Fibroblast of lung (primary cell): ENCODE results near the gene NQO1. TPM values are rescaled to one million over a fixed set of nuclear protein-coding genes. Genes with fewer than 3 reads are reported as not detected.
A peak's percentile ranks its signal among the peaks of the same experiment; 100 is the strongest.

ENCODE experiments used
- DNase-seq, 2 donors: peaks; one replicate each; pipeline versions ENCODE4 v3.0.0 to v3.0.0-alpha.2; 2010; ENCODE audit warnings: low read depth in 2 of 2
- H2AFZ ChIP-seq: 2 replicates; pipeline ENCODE4 v1.5.1; 2012; ENCODE audit warnings: low read length, control low read depth, inconsistent platforms
- H3K27ac ChIP-seq: 2 replicates; pipeline ENCODE4 v1.5.1; 2011; ENCODE audit warnings: low read length, control low read depth; ENCODE audit not compliant: insufficient read depth
- H3K27me3 ChIP-seq: 2 replicates; pipeline ENCODE4 v1.5.1; 2011; ENCODE audit warnings: mild to moderate bottlenecking, low read length; ENCODE audit not compliant: control insufficient read depth, insufficient read depth
- H3K36me3 ChIP-seq: 2 replicates; pipeline ENCODE4 v1.5.1; 2011; ENCODE audit warnings: low read length; ENCODE audit not compliant: control insufficient read depth, insufficient read depth
- H3K4me1 ChIP-seq: 2 replicates; pipeline ENCODE4 v1.5.1; 2011; ENCODE audit warnings: low read length; ENCODE audit not compliant: control insufficient read depth, insufficient read depth; ENCODE audit errors: extremely low read depth
- H3K4me2 ChIP-seq: 2 replicates; pipeline ENCODE4 v1.5.1; 2011; ENCODE audit warnings: low read length, control low read depth; ENCODE audit not compliant: insufficient read depth; ENCODE audit errors: extremely low read depth
- H3K4me3 ChIP-seq, 4 experiments: fragments of 200-600 bp in 1 of 4; sonication (generic) in 1 of 4; replicated peaks in 1 of 4; 2 replicates each; pipeline ENCODE4 v1.5.1; 2011 to 2016; ENCODE audit warnings: low read length in 4 of 4, low read depth in 3 of 4, mild to moderate bottlenecking in 3 of 4, control low read depth in 2 of 4, inconsistent platforms in 1 of 4, mixed read lengths in 1 of 4; ENCODE audit not compliant: insufficient read depth in 1 of 4; ENCODE audit errors: control extremely low read depth in 1 of 4
- H3K79me2 ChIP-seq: 2 replicates; pipeline ENCODE4 v1.5.1; 2012; ENCODE audit warnings: mild to moderate bottlenecking, low read length, inconsistent platforms; ENCODE audit not compliant: control insufficient read depth, insufficient read depth
- H3K9ac ChIP-seq: 2 replicates; pipeline ENCODE4 v1.5.1; 2011; ENCODE audit warnings: mild to moderate bottlenecking, low read length, control low read depth; ENCODE audit not compliant: insufficient read depth
- H3K9me3 ChIP-seq: 2 replicates; pipeline ENCODE4 v1.5.1; 2012; ENCODE audit warnings: low read depth, low read length; ENCODE audit not compliant: control insufficient read depth, insufficient read depth
- H4K20me1 ChIP-seq: 2 replicates; pipeline ENCODE4 v1.5.1; 2011; ENCODE audit warnings: low read length; ENCODE audit not compliant: control insufficient read depth, insufficient read depth; ENCODE audit errors: extremely low read depth
- EZH2 ChIP-seq: IDR thresholded peaks from 2 replicates; pipeline ENCODE4 v1.5.1; 2012; ENCODE audit warnings: low read length, control low read depth, mild to moderate bottlenecking; ENCODE audit errors: missing control alignments
- polyA plus RNA-seq, 2 donors: library from polyadenylated mRNA; depleted of rRNA in 1 of 2; stranded (reverse) in 1 of 2; unstranded in 1 of 2; fragments of >200 nt; gene quantifications; 2 replicates each; pipeline ENCODE4 v1.2.1, GENCODE V29; 2011 to 2012; ENCODE audit warnings: missing spikeins in 1 of 2
- total RNA-seq: library from RNA; depleted of rRNA; stranded (reverse); fragments of >200 nt; gene quantifications from 2 replicates; pipeline ENCODE4 v1.2.1, GENCODE V29; 2014
- TF ChIP-seq, protein P1 (sequence below), 2 donors: IDR thresholded peaks in 1 of 2; conservative IDR thresholded peaks in 1 of 2; 1 replicate in 1 of 2; 2 replicates in 1 of 2; pipeline ENCODE4 v1.5.1; 2011 to 2012; ENCODE audit warnings: low read length in 2 of 2, control low read depth in 1 of 2, inconsistent platforms in 1 of 2, low read depth in 1 of 2, mild to moderate bottlenecking in 1 of 2

Gene NQO1
- total and polyA plus RNA-seq, 2 donors (not counting 1 experiment from before 2014, with no cell fraction given) = 583 to 779 TPM

DNA sequence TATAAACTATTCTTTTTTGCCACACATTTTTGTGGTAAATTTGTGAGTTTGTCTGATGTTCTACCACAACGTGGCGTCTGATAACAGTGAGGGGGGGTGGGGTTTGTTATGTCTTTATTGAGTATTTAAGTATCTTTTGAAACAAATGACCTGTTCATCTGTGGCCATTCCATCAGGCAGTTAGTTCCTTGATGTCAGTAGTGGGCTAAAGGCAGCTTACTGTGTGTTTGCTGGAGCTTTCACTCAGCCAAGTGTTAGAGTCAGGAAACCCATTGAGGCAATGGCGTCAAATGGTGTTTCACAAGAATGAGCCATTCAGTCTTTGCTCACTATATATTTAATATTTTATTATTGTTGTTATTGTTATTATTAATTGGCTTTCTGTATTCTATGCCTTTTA lies 28.0 kb downstream of the NQO1 start:
- Histone ChIP-seq H2AFZ (no peak overlapping the region), H3K27ac (no peak overlapping the region), H3K4me2 (no peak overlapping the region), H3K36me3 (peaks cover 9% of the 10 kb centered on the region), H4K20me1 (no peaks in the 10 kb centered on the region), H3K27me3 (no peaks in the 10 kb centered on the region), H3K4me1 (no peaks in the 10 kb centered on the region), H3K9me3 (no peaks in the 10 kb centered on the region), H3K79me2 (no peaks in the 10 kb centered on the region), H3K4me3 (no peak overlapping the region), H3K9ac (no peak overlapping the region)
- TF ChIP-seq EZH2 = no peak
- TF ChIP-seq, protein P1, sequence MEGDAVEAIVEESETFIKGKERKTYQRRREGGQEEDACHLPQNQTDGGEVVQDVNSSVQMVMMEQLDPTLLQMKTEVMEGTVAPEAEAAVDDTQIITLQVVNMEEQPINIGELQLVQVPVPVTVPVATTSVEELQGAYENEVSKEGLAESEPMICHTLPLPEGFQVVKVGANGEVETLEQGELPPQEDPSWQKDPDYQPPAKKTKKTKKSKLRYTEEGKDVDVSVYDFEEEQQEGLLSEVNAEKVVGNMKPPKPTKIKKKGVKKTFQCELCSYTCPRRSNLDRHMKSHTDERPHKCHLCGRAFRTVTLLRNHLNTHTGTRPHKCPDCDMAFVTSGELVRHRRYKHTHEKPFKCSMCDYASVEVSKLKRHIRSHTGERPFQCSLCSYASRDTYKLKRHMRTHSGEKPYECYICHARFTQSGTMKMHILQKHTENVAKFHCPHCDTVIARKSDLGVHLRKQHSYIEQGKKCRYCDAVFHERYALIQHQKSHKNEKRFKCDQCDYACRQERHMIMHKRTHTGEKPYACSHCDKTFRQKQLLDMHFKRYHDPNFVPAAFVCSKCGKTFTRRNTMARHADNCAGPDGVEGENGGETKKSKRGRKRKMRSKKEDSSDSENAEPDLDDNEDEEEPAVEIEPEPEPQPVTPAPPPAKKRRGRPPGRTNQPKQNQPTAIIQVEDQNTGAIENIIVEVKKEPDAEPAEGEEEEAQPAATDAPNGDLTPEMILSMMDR (conservative IDR thresholded peaks at IDR 0.05 in 1 of 2, IDR thresholded peaks at IDR 0.05 in 1 of 2; ENCODE audit: low read depth in 1 of 2, low read length in 2 of 2) = no peak
- DNase-seq = no peak

DNA sequence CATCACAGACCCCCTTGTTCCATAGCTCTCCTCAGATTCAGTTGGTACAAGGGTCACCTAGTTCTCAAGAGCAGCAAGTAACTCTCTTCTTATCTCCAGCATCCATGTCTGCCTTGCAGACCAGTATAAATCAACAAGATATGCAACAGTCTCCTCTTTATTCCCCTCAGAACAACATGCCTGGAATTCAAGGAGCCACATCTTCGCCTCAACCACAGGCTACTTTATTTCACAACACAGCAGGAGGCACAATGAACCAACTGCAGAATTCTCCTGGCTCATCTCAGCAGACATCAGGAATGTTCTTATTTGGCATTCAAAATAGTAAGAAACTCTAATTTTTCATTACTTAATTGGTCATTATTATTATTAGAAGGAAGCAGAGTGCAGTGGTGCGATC lies 32.4 kb downstream of the NQO1 start:
- H3K27ac ChIP-seq = no peak overlapping the region
- DNase-seq = no peak
- no peak overlapping the region for H2AFZ ChIP-seq
- peaks cover 19% of the 10 kb centered on the region for H3K36me3 ChIP-seq
- H3K27me3 ChIP-seq = no peaks in the 10 kb centered on the region
- TF ChIP-seq, protein P1 (conservative IDR thresholded peaks at IDR 0.05 in 1 of 2, IDR thresholded peaks at IDR 0.05 in 1 of 2; ENCODE audit: low read depth in 1 of 2, low read length in 2 of 2) = no peak
- TF ChIP-seq EZH2 = no peak
- H3K9ac ChIP-seq = no peak overlapping the region
- no peaks in the 10 kb centered on the region for H4K20me1 ChIP-seq
- no peaks in the 10 kb centered on the region for H3K4me1 ChIP-seq
- H3K4me2 ChIP-seq = no peak overlapping the region
- H3K4me3 ChIP-seq = no peak overlapping the region
- H3K9me3 ChIP-seq = no peaks in the 10 kb centered on the region
- no peaks in the 10 kb centered on the region for H3K79me2 ChIP-seq

DNA sequence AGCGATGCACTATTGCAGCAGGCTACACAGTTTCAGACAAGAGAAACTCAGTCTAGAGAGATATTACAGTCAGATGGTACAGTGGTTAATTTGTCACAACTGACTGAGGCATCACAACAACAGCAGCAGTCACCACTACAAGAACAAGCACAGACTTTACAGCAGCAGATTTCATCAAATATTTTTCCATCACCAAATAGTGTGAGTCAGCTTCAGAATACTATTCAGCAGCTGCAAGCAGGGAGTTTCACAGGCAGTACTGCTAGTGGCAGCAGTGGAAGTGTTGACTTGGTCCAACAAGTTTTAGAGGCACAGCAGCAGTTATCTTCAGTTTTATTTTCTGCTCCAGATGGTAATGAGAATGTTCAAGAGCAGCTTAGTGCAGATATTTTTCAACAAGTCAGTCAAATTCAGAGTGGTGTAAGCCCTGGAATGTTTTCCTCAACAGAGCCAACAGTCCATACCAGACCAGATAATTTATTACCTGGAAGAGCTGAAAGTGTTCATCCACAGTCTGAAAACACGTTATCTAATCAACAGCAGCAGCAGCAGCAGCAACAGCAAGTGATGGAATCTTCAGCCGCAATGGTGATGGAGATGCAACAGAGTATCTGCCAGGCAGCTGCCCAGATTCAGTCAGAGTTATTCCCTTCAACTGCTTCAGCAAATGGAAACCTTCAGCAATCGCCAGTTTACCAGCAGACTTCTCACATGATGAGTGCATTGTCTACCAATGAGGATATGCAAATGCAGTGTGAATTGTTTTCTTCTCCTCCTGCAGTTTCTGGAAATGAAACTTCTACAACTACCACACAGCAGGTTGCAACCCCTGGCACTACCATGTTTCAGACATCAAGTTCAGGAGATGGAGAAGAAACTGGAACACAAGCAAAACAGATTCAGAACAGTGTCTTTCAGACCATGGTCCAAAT lies 34.1 kb downstream of the NQO1 start:
- Histone ChIP-seq H2AFZ (no peak overlapping the region), H3K27ac (no peak overlapping the region), H3K9me3 (no peaks in the 10 kb centered on the region), H3K4me3 (no peak overlapping the region), H3K36me3 (peaks cover 19% of the 10 kb centered on the region), H4K20me1 (no peaks in the 10 kb centered on the region), H3K27me3 (no peaks in the 10 kb centered on the region), H3K9ac (no peak overlapping the region), H3K4me1 (no peaks in the 10 kb centered on the region), H3K79me2 (no peaks in the 10 kb centered on the region), H3K4me2 (no peak overlapping the region)
- peak in 1 of 2 donors; percentile 45 for DNase-seq
- TF ChIP-seq, protein P1 (conservative IDR thresholded peaks at IDR 0.05 in 1 of 2, IDR thresholded peaks at IDR 0.05 in 1 of 2; ENCODE audit: low read depth in 1 of 2, low read length in 2 of 2) = no peak
- no peak for TF ChIP-seq EZH2
